ENCODE data around the gene SLC16A5. TPM values are rescaled to one million over a fixed set of nuclear protein-coding genes. Genes with fewer than 3 reads are reported as not detected.

SLC16A5 gene
- total RNA-seq, 1 experiment from 2014 or later: 1.2 TPM

- Histone ChIP-seq H3K4me1 (ENCODE audit: insufficient read depth, low read length) (peaks cover 33% of the 10 kb centered on the region), H3K36me3 (ENCODE audit: low read depth, low read length) (no peaks in the 10 kb centered on the region), H3K9me2 (replicated peaks; ENCODE audit: low read length) (no peaks in the 10 kb centered on the region), H3K4me2 (ENCODE audit: low read length) (no peak overlapping the region), H3K9me3 (ENCODE audit: low read length) (no peaks in the 10 kb centered on the region), H4K20me1 (ENCODE audit: low read length) (no peaks in the 10 kb centered on the region), H3F3A (ENCODE audit: low read length, unreplicated experiment) (no peaks in the 10 kb centered on the region), H3K27me3 (ENCODE audit: low read length) (no peaks in the 10 kb centered on the region), H3K27ac (ENCODE audit: low read length) (peak overlapping the region; percentile 87), H3K79me2 (ENCODE audit: low read length) (no peaks in the 10 kb centered on the region), H3K4me3 (ENCODE audit: low read length) (no peak overlapping the region), H2AFZ (ENCODE audit: low read length) (no peak overlapping the region), H3K9ac (ENCODE audit: low read length) (no peak overlapping the region)
- intact Hi-C loops (cut with micrococcal nuclease): no loop called here
- no TSS peak for BruUV-seq (replicated peaks)
- TF ChIP-seq CTCF (conservative IDR thresholded peaks at IDR 0.05; ENCODE audit: low read depth, low read length): no peak
- TF ChIP-seq EZH2phosphoT487 (IDR thresholded peaks at IDR 0.05; ENCODE audit: borderline replicate concordance, low read length): no peak
- POLR2A ChIA-PET (ENCODE audit: unreplicated experiment): interaction anchor here (0.6 kb wide), 1 partner anchor 912 kb away, joined by 5 read pairs; no protein-coding TSS in a partner anchor
- CTCF ChIA-PET: no interaction called here
- DNase-seq (no peak), ATAC-seq (no peak)
These were observed 7.2 kb downstream of the SLC16A5 start for GRCh38 chr17:75094871-75095399.

- Histone ChIP-seq H3F3A (ENCODE audit: low read length, unreplicated experiment) (no peaks in the 10 kb centered on the region), H2AFZ (ENCODE audit: low read length) (peak overlapping the region; percentile 40), H4K20me1 (ENCODE audit: low read length) (no peaks in the 10 kb centered on the region), H3K27me3 (ENCODE audit: low read length) (no peaks in the 10 kb centered on the region), H3K9ac (ENCODE audit: low read length) (peak overlapping the region; percentile 51), H3K4me2 (ENCODE audit: low read length) (peak overlapping the region; percentile 62), H3K79me2 (ENCODE audit: low read length) (no peaks in the 10 kb centered on the region), H3K4me1 (ENCODE audit: insufficient read depth, low read length) (peaks cover 33% of the 10 kb centered on the region), H3K9me2 (replicated peaks; ENCODE audit: low read length) (no peaks in the 10 kb centered on the region), H3K4me3 (ENCODE audit: low read length) (no peak overlapping the region), H3K36me3 (ENCODE audit: low read depth, low read length) (no peaks in the 10 kb centered on the region), H3K9me3 (ENCODE audit: low read length) (no peaks in the 10 kb centered on the region), H3K27ac (ENCODE audit: low read length) (peak overlapping the region; percentile 87)
- peak; percentile 99 for ATAC-seq
- BruUV-seq (replicated peaks): no TSS peak
- intact Hi-C loops (cut with micrococcal nuclease): no loop called here
- peak; percentile 99 for DNase-seq
- ChIA-PET CTCF (interaction anchor here (0.5 to 1.6 kb wide), 8 partner anchors 10 to 105 kb away, joined by 3 to 8 read pairs (median 4); partner anchors contain the start of gene ATP5PD), POLR2A (ENCODE audit: unreplicated experiment) (interaction anchor here (0.5 to 0.9 kb wide), 6 partner anchors 11 to 272 kb away, joined by 3 to 42 read pairs (median 5); partner anchors contain the start of gene ARMC7)
- TF ChIP-seq CTCF (conservative IDR thresholded peaks at IDR 0.05; ENCODE audit: low read depth, low read length) (no peak), EZH2phosphoT487 (IDR thresholded peaks at IDR 0.05; ENCODE audit: borderline replicate concordance, low read length) (no peak), EZH2 (IDR thresholded peaks at IDR 0.05; ENCODE audit: low read length, unreplicated experiment) (no peak)
These were observed 8.4 kb downstream of the SLC16A5 start for GRCh38 chr17:75096082-75096625.

- H3K27ac ChIP-seq (ENCODE audit: low read length): no peak overlapping the region
- POLR2A ChIA-PET (ENCODE audit: unreplicated experiment): no interaction called here
These were observed 10.1 kb downstream of the SLC16A5 start for GRCh38 chr17:75097865-75098264.

More at GRCh38 chr17:75097865-75098264, 10.1 kb downstream of the SLC16A5 start:
- Histone ChIP-seq H2AFZ (ENCODE audit: low read length) (no peak overlapping the region), H3F3A (ENCODE audit: low read length, unreplicated experiment) (no peaks in the 10 kb centered on the region), H3K79me2 (ENCODE audit: low read length) (no peaks in the 10 kb centered on the region), H3K4me2 (ENCODE audit: low read length) (no peak overlapping the region), H3K9ac (ENCODE audit: low read length) (no peak overlapping the region), H3K36me3 (ENCODE audit: low read depth, low read length) (no peaks in the 10 kb centered on the region), H3K4me1 (ENCODE audit: insufficient read depth, low read length) (peaks cover 30% of the 10 kb centered on the region), H3K9me2 (replicated peaks; ENCODE audit: low read length) (no peaks in the 10 kb centered on the region), H3K27me3 (ENCODE audit: low read length) (no peaks in the 10 kb centered on the region), H3K9me3 (ENCODE audit: low read length) (no peaks in the 10 kb centered on the region), H4K20me1 (ENCODE audit: low read length) (no peaks in the 10 kb centered on the region), H3K4me3 (ENCODE audit: low read length) (no peak overlapping the region)
- intact Hi-C loops (cut with micrococcal nuclease): no loop called here
- DNase-seq: no peak
- BruUV-seq (replicated peaks): no TSS peak
- CTCF ChIA-PET: interaction anchor here (0.5 to 0.6 kb wide), 2 partner anchors 38 to 44 kb away, joined by 3 to 4 read pairs; no protein-coding TSS in a partner anchor
- ATAC-seq: no peak
- TF ChIP-seq EZH2phosphoT487 (IDR thresholded peaks at IDR 0.05; ENCODE audit: borderline replicate concordance, low read length): no peak
